ENCODE measurements around the gene TCEA2.

DNA sequence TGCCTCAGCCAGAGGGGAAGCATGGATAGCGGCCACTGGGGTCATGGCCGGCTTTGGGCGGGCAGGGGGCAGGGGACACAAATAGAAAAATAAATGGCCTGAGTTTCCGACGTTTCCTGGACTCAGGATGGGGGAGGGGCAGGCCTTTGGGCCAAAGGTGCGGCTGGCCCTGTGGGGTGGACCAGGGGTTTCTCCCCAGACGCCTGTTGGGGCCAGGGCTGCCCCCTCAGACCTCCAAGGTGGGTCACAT, 6.4 kb upstream of the TCEA2 start:
- TF ChIP-seq POLR2A (IDR thresholded peaks at IDR 0.05; ENCODE audit: low read depth), result no peak
- TF ChIP-seq, protein P1, sequence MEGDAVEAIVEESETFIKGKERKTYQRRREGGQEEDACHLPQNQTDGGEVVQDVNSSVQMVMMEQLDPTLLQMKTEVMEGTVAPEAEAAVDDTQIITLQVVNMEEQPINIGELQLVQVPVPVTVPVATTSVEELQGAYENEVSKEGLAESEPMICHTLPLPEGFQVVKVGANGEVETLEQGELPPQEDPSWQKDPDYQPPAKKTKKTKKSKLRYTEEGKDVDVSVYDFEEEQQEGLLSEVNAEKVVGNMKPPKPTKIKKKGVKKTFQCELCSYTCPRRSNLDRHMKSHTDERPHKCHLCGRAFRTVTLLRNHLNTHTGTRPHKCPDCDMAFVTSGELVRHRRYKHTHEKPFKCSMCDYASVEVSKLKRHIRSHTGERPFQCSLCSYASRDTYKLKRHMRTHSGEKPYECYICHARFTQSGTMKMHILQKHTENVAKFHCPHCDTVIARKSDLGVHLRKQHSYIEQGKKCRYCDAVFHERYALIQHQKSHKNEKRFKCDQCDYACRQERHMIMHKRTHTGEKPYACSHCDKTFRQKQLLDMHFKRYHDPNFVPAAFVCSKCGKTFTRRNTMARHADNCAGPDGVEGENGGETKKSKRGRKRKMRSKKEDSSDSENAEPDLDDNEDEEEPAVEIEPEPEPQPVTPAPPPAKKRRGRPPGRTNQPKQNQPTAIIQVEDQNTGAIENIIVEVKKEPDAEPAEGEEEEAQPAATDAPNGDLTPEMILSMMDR (IDR thresholded peaks at IDR 0.05), result no peak
- no peak for TF ChIP-seq EP300 (IDR thresholded peaks at IDR 0.05)

Measured in esophagus muscularis mucosa (tissue), 4 donors.